ENCODE measurements around the gene LCN15. TPM values are rescaled to one million over a fixed set of nuclear protein-coding genes. Genes with fewer than 3 reads are reported as not detected.

LCN15 gene
- total and polyA plus RNA-seq, 11 donors = 0.64 to 2.8 (median 1.2) TPM; not detected in 4

DNA sequence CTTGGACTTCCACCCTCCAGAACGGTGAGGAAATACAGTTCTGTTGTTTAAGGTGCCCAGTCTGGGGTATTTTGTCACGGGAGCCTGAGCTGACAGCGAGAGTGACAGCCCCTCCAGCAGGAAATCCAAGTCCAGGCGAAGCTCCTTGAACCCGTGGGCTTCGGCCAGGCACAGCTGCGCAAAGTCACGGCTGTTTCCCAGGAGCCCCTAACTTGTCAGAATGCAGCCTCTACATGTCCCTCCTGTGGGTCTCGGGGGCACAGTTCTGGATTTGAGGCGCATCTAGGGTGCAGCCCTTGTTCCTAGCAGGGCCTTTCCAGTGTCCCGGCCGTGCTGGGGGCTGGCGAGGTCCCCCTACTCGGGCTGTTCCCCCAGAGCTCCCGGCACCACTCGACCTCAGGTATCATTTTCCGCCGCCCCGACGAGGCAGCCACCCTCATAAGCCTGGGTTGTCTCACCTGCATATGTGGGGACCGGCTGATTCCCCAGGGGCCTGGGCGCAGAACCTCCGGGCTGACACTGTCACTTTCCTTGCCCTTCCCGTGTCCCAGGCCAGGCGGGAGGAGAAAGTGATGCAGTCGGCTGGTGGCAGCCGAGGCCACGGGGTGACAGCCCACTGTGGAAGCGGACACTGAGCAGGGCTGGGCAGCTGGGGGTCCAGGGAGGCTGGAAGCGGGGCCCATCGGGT lies 10.8 kb downstream of the LCN15 start:
- H3K27ac ChIP-seq = no peak overlapping the region
- TF ChIP-seq, protein P1, sequence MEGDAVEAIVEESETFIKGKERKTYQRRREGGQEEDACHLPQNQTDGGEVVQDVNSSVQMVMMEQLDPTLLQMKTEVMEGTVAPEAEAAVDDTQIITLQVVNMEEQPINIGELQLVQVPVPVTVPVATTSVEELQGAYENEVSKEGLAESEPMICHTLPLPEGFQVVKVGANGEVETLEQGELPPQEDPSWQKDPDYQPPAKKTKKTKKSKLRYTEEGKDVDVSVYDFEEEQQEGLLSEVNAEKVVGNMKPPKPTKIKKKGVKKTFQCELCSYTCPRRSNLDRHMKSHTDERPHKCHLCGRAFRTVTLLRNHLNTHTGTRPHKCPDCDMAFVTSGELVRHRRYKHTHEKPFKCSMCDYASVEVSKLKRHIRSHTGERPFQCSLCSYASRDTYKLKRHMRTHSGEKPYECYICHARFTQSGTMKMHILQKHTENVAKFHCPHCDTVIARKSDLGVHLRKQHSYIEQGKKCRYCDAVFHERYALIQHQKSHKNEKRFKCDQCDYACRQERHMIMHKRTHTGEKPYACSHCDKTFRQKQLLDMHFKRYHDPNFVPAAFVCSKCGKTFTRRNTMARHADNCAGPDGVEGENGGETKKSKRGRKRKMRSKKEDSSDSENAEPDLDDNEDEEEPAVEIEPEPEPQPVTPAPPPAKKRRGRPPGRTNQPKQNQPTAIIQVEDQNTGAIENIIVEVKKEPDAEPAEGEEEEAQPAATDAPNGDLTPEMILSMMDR (IDR thresholded peaks at IDR 0.05) = no peak
- no peak for TF ChIP-seq POLR2A (IDR thresholded peaks at IDR 0.05)
- ATAC-seq (no peak), DNase-seq (peak in 2 of 5 donors; percentile 17 to 51)
- H3K4me3 ChIP-seq = no peak overlapping the region
- H3K9me3 ChIP-seq = peaks cover 0 to 18% (median 0%) of the 10 kb centered on the region in 12 donors
- H3K36me3 ChIP-seq = no peaks in the 10 kb centered on the region
- 85 to 91% (median 87%) methylated on average over 25 to 31 of the region's 31 CpGs for WGBS, 4 donors
- H3K27me3 ChIP-seq = no peaks in the 10 kb centered on the region
- H3K4me1 ChIP-seq = peaks cover 0 to 22% (median 13%) of the 10 kb centered on the region in 12 donors
- intact Hi-C loops (cut with DNase I) = no loop called here

DNA sequence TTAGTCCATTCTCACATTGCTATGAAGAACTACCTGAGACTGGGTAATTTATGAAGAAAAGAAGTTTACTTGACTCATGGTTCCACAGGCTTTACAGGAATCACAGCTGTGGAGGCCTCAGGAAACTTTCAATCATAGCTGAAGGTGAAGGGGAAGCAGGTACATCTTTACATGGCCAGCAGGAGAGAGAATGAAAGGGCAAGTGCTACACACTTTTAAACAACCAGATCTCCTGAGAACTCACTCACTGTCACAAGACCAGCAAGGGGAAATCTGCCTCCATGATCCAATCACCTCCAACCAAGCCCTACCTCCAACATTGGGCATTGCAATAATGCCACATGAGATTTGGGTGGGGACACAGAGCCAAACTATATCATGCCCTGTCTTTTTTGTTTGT lies 12.5 kb downstream of the LCN15 start:
- no peak overlapping the region for H3K27ac ChIP-seq
- peaks cover 0 to 30% (median 18%) of the 10 kb centered on the region in 12 donors for H3K4me1 ChIP-seq
- no peaks in the 10 kb centered on the region for H3K27me3 ChIP-seq
- no peak for ATAC-seq
- TF ChIP-seq, protein P1 (IDR thresholded peaks at IDR 0.05) = no peak
- TF ChIP-seq POLR2A (IDR thresholded peaks at IDR 0.05) = no peak
- peak in 1 of 5 donors; percentile 5 for DNase-seq
- H3K36me3 ChIP-seq = no peaks in the 10 kb centered on the region
- peaks cover 0 to 18% (median 0%) of the 10 kb centered on the region in 12 donors for H3K9me3 ChIP-seq
- intact Hi-C loops (cut with DNase I) = no loop called here
- no peak overlapping the region for H3K4me3 ChIP-seq

- Histone ChIP-seq H3K27ac (no peak overlapping the region), H3K4me3 (no peak overlapping the region), H3K27me3 (no peaks in the 10 kb centered on the region), H3K36me3 (no peaks in the 10 kb centered on the region), H3K9me3 (peaks cover 0 to 15% (median 0%) of the 10 kb centered on the region in 12 donors), H3K4me1 (peaks cover 0 to 30% (median 19%) of the 10 kb centered on the region in 12 donors)
- WGBS, 4 donors = 76 to 90% (median 85%) methylated on average over 1 of the region's 1 CpG
- ATAC-seq = no peak
- no peak for DNase-seq
- no peak for TF ChIP-seq POLR2A (IDR thresholded peaks at IDR 0.05)
- TF ChIP-seq, protein P1 (IDR thresholded peaks at IDR 0.05) = no peak
- intact Hi-C loops (cut with DNase I) = no loop called here
These were observed 13.1 kb downstream of the LCN15 start for GRCh38 chr9:136751244-136751643.

DNA sequence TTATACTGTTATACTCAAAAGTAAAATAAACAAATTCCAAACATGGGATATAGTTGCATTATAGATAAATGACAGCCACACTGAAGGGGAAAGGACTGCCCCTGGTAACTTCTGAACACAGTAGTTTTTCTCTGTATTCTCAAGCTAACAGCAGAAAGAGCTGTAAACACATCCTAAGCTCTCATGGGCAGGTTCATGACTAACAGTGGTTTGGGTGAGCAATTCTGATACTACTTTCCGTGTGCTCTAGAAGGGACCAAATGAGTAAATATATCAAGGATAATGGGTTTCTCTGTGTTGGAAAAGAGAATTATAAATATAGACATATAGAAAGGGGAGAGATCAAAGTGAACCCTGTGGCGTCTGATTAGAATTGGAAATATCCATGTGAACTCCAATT lies 13.8 kb downstream of the LCN15 start:
- ATAC-seq = no peak
- Histone ChIP-seq H3K27me3 (no peaks in the 10 kb centered on the region), H3K27ac (no peak overlapping the region), H3K36me3 (no peaks in the 10 kb centered on the region), H3K9me3 (peaks cover 0 to 12% (median 0%) of the 10 kb centered on the region in 12 donors), H3K4me1 (peaks cover 0 to 30% (median 19%) of the 10 kb centered on the region in 12 donors), H3K4me3 (no peak overlapping the region)
- intact Hi-C loops (cut with DNase I) = no loop called here
- no peak for TF ChIP-seq POLR2A (IDR thresholded peaks at IDR 0.05)
- TF ChIP-seq, protein P1 (IDR thresholded peaks at IDR 0.05) = no peak
- DNase-seq = no peak
- WGBS, 4 donors = 58 to 93% (median 80%) methylated on average over 2 of the region's 2 CpGs

Measured in heart left ventricle (tissue), 16 donors.